Effector memory CD4-positive, alpha-beta T cell (primary cell): ENCODE results near the gene DLGAP4.

Experiments
- DNase-seq, 3 donors: peaks; one replicate each; pipeline ENCODE4 v3.0.0-alpha.2; 2020
- H3K27ac ChIP-seq: 2 replicates; pipeline ENCODE4 v1.7.0; 2013; ENCODE audit warnings: mild to moderate bottlenecking, low read length, moderate library complexity; ENCODE audit not compliant: insufficient read depth, poor library complexity, severe bottlenecking
- H3K27me3 ChIP-seq: replicated peaks from 2 replicates; pipeline ENCODE4 v1.7.0; 2013; ENCODE audit warnings: mild to moderate bottlenecking, low read length; ENCODE audit not compliant: insufficient read depth, control insufficient read depth, poor library complexity, severe bottlenecking
- H3K36me3 ChIP-seq: 2 replicates; pipeline ENCODE4 v1.7.0; 2013; ENCODE audit warnings: mild to moderate bottlenecking, low read length, moderate library complexity; ENCODE audit not compliant: control insufficient read depth, insufficient read depth
- H3K4me1 ChIP-seq: 2 replicates; pipeline ENCODE4 v1.7.0; 2013; ENCODE audit warnings: low read length, mild to moderate bottlenecking; ENCODE audit not compliant: control insufficient read depth, insufficient read depth, poor library complexity, severe bottlenecking
- H3K4me3 ChIP-seq: 2 replicates; pipeline ENCODE4 v1.7.0; 2013; ENCODE audit warnings: low read length, low read depth, mild to moderate bottlenecking; ENCODE audit not compliant: insufficient read depth, poor library complexity, severe bottlenecking
- H3K9me3 ChIP-seq: 2 replicates; pipeline ENCODE4 v1.7.0; 2013; ENCODE audit warnings: mild to moderate bottlenecking, low read length, moderate library complexity; ENCODE audit not compliant: control insufficient read depth

DLGAP4 gene

GRCh38 chr20:36275441-36276189 is 30.5 kb upstream of the DLGAP4 start:
- H3K36me3 ChIP-seq: no peaks in the 10 kb centered on the region
- no peak overlapping the region for H3K27ac ChIP-seq
- DNase-seq: no peak
- H3K9me3 ChIP-seq: no peaks in the 10 kb centered on the region
- H3K27me3 ChIP-seq: no peaks in the 10 kb centered on the region
- no peaks in the 10 kb centered on the region for H3K4me1 ChIP-seq
- H3K4me3 ChIP-seq: no peak overlapping the region

- Histone ChIP-seq H3K4me3 (no peak overlapping the region), H3K27ac (no peak overlapping the region), H3K9me3 (no peaks in the 10 kb centered on the region), H3K4me1 (no peaks in the 10 kb centered on the region), H3K36me3 (no peaks in the 10 kb centered on the region), H3K27me3 (no peaks in the 10 kb centered on the region)
- DNase-seq: no peak
Observed at GRCh38 chr20:36277546-36277945, 28.6 kb upstream of the DLGAP4 start.

GRCh38 chr20:36279362-36279761 is 26.8 kb upstream of the DLGAP4 start:
- Histone ChIP-seq H3K27ac (no peak overlapping the region), H3K9me3 (no peaks in the 10 kb centered on the region), H3K4me1 (no peaks in the 10 kb centered on the region), H3K27me3 (no peaks in the 10 kb centered on the region), H3K4me3 (no peak overlapping the region), H3K36me3 (no peaks in the 10 kb centered on the region)
- no peak for DNase-seq

- Histone ChIP-seq H3K9me3 (no peaks in the 10 kb centered on the region), H3K27me3 (no peaks in the 10 kb centered on the region), H3K4me1 (no peaks in the 10 kb centered on the region), H3K36me3 (no peaks in the 10 kb centered on the region), H3K27ac (no peak overlapping the region), H3K4me3 (no peak overlapping the region)
- no peak for DNase-seq
Observed at GRCh38 chr20:36279776-36280175, 26.4 kb upstream of the DLGAP4 start.

- Histone ChIP-seq H3K27me3 (no peaks in the 10 kb centered on the region), H3K4me1 (no peaks in the 10 kb centered on the region), H3K27ac (no peak overlapping the region), H3K9me3 (no peaks in the 10 kb centered on the region), H3K4me3 (no peak overlapping the region), H3K36me3 (no peaks in the 10 kb centered on the region)
- DNase-seq: no peak
Observed at GRCh38 chr20:36281785-36282380, 24.3 kb upstream of the DLGAP4 start.

GRCh38 chr20:36284751-36285150 is 21.4 kb upstream of the DLGAP4 start:
- H3K9me3 ChIP-seq: no peaks in the 10 kb centered on the region
- DNase-seq: no peak
- no peak overlapping the region for H3K27ac ChIP-seq
- no peaks in the 10 kb centered on the region for H3K36me3 ChIP-seq
- no peak overlapping the region for H3K4me3 ChIP-seq
- no peaks in the 10 kb centered on the region for H3K4me1 ChIP-seq
- no peaks in the 10 kb centered on the region for H3K27me3 ChIP-seq

GRCh38 chr20:36285746-36286447 is 20.2 kb upstream of the DLGAP4 start:
- Histone ChIP-seq H3K27ac (no peak overlapping the region), H3K27me3 (no peaks in the 10 kb centered on the region), H3K4me1 (no peaks in the 10 kb centered on the region), H3K4me3 (no peak overlapping the region), H3K36me3 (no peaks in the 10 kb centered on the region), H3K9me3 (no peaks in the 10 kb centered on the region)
- no peak for DNase-seq

- Histone ChIP-seq H3K9me3 (no peaks in the 10 kb centered on the region), H3K36me3 (no peaks in the 10 kb centered on the region), H3K4me3 (no peak overlapping the region), H3K4me1 (no peaks in the 10 kb centered on the region), H3K27me3 (no peaks in the 10 kb centered on the region), H3K27ac (no peak overlapping the region)
- DNase-seq: no peak
Observed at GRCh38 chr20:36297656-36298055, 8.5 kb upstream of the DLGAP4 start.

- Histone ChIP-seq H3K36me3 (no peaks in the 10 kb centered on the region), H3K9me3 (no peaks in the 10 kb centered on the region), H3K27me3 (peaks cover 1% of the 10 kb centered on the region), H3K27ac (no peak overlapping the region), H3K4me1 (no peaks in the 10 kb centered on the region), H3K4me3 (no peak overlapping the region)
- no peak for DNase-seq
Observed at GRCh38 chr20:36298061-36298460, 8.1 kb upstream of the DLGAP4 start.

- H3K27me3 ChIP-seq: peaks cover 5% of the 10 kb centered on the region
- no peak overlapping the region for H3K27ac ChIP-seq
- no peaks in the 10 kb centered on the region for H3K9me3 ChIP-seq
- no peaks in the 10 kb centered on the region for H3K4me1 ChIP-seq
- H3K36me3 ChIP-seq: no peaks in the 10 kb centered on the region
- no peak overlapping the region for H3K4me3 ChIP-seq
- DNase-seq: no peak
Observed at GRCh38 chr20:36298795-36299339, 7.3 kb upstream of the DLGAP4 start.
